ENCODE measurements around the gene CPA2.
"Not testable (repeated sequence)": the region's sequence is repeated elsewhere in the genome, so short reads cannot be mapped to it uniquely, and the experiment has no call there.

CPA2 gene

DNA sequence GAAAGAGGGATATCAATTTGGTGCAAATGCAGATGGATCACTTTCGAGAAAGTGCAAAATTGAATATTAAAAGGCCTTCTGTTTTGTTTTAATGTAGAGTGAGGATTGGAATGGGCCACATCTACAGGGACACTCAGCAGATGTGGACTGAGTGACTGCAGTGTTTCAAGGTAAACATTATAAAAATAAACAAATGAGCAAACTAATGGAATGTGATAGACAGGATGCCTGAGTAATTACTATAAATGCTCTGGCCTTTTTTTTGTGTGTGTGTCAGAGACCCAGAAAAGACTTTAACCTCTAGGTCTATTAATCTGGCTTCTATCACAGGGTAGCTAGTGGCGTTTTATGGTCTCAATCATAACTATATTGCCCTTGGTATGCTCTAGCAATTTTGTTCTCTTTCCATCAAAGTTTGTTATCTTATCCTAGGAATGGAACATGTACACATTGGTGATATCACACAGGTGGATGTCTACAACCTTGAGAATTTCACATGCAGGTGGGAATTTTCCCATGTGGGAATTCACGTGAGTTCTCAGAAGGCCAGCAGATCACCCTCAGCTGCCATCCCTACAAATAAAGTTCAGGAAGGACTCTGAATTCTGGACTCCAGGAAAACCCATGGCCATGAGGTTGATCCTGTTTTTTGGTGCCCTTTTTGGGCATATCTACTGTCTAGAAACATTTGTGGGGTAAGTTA lies at the start of gene CPA2:
CPA2 (plus strand) TSS at position 606 of the 703 bp plus-strand sequence; CDS start at position 625, 19 bp downstream.
- no peak for DNase-seq (ENCODE audit: low spot score)

DNA sequence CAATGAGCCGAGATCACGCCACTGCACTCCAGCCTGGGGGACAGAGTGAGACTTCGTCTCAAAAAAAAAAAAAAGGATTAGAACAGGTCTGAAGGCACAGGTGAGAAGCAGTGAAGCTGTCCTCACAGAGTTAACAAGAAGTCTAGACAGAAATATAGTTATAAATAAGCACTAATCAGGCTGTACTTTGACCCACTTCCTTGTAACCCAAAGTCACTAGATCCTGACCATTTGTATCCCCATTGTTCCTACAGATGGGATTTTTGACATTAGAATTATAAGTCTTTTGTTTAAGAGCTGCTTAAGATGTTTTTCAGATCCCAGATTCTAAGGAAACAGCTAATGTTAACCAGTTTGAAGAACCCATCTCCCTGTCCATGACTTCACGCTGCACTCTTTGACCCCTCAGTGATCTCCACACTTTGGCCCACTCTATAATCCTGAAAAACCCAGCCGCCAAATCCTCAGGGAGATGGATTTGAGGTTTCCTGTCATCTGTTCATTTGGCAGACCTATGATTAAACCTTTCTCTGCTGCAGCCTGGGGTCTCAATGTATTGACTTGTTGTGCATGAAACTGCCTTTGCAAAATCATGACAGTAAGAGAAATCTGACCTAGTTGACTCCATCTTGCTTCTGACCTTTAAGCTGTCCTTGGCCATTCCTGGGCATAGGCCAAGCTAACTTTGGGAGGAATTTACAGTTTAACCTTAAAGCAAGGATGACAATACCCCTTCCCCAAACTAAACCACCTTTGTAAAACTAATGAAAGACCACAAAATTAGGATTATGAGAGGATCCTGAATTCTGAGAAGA lies 47.6 kb upstream of the CPA2 start:
- DNase-seq (ENCODE audit: low spot score), result no peak

DNA sequence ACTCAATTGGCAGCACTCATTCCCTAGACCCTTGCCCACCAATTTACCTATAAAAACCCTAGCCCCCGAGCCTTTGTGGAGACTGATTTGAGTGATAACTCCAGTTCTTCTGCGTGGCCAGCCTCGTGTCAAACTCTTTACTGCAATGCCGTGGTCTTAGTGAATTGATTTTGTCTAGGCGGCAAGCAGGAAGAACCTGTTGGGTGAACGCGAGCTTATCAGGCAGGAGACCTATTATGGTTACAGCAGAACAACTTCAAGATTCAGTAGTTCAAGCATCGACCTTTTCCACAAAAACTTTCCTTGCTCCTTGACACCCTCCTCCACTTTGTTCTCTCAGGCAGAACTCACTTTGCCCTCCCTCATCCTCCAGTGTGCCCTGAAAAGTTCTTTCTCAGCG lies 46.8 kb upstream of the CPA2 start:
- DNase-seq (ENCODE audit: low spot score), result no peak

DNA sequence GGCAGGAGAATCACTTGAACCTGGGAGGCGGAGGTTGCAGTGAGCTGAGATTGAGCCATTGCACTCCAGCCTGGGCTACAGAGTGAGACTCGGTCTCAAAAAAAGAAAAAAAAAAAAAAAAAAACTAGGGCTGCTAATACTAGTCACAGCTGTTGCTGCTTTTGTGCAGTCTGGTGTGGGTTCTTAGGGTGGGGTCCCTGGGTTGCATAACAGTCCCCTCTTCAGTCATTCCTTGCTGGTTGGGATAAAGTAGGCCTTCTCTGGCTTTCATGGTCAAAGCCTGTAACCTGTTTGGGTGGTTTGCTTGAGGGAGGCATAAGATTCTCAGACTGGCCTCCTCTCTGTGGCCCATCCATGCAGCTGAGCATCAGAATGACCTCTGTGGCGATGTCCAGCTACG lies 44.9 kb upstream of the CPA2 start:
- DNase-seq (ENCODE audit: low spot score), result no peak

DNA sequence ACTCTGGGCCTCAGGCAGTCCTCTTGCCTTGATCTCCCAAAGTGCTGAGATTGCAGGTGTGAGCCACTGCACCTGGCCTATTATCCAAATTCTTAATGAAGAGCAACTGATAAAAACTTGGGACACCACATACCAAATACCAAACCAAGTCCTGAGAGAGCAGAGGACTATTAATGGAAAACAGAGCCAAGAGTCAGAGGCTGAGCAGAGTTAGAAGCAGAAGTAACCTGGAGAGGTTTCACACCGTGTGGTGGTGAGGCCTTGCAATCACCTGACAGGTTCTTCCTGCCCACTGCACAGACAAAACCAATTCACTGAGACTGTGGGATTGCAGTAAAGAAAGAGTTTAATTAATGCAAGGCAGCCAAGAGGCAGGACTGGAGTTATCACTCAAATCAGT lies 43.0 kb upstream of the CPA2 start:
- no peak for DNase-seq (ENCODE audit: low spot score)

DNA sequence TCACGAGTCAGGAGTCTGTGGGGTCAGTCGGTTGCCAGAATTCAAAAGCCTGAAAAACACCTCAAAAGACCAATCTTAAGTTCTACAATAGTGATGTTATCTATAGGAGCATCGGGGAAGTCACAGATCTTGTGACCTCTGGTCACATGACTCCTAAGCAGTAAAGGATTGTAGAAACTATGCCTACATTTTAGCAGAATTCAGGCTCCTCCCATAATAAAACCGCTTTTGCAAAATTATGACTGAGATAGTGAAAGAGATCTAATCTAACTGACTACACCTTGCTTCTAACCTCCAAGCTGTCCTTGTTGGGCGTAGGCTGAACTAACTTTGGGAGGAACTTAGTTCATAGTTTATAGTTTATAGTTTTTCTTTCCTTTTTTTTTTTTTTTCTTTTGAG lies 42.5 kb upstream of the CPA2 start:
- no peak for DNase-seq (ENCODE audit: low spot score)

DNA sequence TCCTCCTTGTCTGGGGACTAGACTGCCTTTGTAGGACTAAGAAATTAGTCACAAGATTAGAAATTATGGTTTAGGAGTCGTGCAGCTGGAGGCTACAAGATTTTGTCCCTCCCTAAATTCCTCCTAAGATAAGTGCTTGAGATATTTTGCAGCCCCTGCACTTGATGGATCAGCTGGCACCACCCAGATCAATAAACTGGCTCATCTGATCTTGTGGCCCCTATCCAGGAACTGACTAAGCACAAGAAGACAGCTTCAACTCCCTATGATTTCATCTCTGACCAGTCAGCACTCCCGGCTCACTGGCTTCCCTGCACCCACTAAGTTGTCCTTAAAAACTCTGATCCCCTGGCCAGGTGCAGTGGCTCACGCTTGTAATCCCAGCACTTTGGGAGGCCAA lies 41.7 kb upstream of the CPA2 start:
- not testable (repeated sequence) for DNase-seq (ENCODE audit: low spot score)

DNA sequence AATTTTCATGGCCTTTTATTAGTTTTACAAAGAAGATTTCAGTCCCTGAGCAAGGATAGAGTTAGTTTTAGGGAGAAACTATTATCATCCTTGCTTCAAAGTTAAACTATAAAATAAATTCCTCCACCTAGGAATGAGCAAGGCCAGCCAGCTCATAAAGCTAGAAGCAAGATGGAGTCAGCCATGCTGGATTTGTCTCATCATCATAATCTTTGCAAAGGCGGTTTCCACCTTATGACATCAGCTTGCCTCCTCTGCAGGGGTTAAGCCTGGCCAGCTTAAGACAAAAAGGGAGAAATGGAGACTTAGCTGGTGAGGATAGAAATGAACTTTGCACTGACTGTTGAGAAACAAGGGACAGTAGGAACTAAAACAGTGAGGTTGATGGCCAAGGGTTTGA lies 40.3 kb upstream of the CPA2 start:
- DNase-seq (ENCODE audit: low spot score), result no peak

DNA sequence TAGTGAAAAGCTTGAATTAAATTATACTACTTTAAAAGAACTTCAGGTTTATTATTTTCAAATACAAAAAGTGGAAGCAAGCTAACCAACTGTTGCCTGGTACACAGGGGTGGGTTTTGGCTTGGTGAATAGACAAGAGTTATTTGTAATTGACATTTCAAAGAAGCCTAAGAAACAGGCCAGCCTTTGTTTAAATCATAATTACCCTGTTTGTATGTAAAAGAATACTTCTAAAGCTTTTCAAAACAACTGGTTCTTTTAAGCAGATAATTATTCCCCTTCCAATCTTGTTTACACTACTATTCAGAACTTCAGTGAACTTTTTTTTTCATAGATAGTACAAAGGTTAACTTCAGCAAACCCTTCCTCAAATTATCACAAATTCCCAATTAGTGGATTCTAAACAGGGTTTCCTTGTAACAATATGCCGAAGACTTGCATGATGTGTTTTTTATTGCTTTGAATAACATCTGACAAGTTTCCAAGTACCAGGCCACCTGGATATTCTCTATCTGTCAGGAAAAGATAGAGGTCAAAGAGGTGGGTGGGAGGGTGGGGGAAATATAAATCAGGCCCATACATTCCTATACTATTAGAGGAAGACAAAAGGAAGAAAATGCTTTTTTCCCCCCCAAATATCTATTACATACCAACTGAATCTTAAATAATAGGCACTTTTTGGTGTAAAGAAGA lies 38.6 kb upstream of the CPA2 start:
- no peak for DNase-seq (ENCODE audit: low spot score)

DNA sequence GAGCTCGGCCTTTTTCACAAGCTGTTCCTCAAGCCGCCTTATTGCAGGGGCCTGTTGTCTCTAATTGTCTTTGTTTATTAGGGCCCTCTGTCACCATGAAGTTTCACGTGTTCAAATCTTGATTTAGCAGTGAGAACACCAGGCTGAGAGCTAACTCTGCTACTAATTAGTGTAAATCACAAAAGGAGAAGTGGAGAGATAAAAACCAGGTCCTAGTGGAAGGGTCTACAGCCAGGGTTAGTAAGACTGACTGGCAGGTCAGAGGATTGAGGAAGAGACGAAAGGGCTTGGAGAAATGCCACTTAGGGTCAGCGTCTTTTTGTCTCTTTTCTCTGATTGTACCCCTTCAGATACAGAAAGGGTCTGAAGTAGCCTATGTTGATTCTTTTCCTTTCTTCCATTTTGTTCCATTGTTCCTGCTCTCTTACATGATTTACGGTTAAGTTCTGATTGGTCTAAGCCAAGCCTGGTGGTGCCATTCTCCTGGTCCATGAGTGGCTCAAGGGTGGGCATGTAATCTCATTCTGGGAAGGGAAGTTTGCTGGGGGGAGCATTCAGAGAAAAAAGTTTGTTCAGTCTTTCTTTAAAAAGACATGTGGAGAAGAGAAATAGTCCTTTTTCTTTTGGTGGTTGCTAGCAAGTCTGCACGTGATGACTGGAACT lies 37.7 kb upstream of the CPA2 start:
- no peak for DNase-seq (ENCODE audit: low spot score)

DNA sequence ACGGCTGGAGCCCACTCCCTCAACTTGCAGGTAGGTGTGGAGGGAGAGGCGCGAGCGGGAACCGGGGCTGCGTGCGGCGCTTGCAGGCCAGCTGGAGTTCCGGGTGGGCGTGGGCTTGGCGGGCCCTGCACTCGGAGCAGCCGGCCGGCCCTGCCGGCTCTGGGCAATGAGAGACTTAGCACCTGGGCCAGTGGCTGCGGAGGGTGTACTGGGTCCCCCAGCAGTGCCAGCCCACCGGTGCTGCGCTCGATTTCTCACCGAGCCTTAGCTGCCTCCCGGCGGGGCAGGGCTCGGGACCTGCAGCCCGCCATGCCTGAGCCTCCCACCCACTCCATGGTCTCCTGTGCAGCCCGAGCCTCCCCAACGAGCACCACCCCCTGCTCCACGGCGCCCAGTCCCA lies 36.7 kb upstream of the CPA2 start:
- not testable (repeated sequence) for DNase-seq (ENCODE audit: low spot score)

DNA sequence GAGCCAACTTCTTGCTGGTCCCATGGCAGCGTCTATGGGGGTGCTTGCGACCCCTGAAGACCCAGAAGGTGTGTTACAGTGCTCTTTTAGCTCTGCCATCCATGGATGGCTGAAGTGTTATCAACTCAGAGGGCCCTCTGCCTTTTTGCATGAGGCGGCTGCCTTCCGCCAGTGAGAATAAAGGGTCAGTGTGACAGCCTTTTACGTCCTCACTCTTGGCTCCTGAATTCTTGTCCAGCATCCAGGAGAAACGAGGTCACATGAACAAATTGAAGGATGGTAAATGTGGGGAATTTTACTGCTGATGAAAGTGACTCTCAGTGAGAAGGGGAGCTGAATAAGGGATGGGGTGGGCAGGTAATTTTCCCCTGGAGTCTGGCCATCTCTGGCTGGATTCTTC lies 34.9 kb upstream of the CPA2 start:
- no peak for DNase-seq (ENCODE audit: low spot score)

DNA sequence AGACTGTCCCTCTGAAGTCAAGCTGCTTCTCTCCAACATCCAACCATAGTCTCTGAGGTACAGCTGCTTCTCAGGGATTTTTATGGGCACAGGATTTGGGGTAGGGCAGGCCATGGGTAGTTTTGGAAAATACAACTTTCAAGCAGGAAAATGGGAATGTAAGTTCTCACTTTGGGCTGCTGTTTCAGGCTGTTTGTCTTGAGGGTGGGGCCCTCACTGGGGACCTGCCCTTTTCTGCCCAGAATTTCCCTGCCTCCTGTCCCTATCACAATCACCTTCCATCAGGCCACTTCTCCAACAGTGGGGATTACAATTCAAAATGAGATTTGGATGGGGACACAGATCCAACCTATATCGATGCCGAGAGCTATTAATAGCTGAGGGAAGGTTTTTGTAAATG lies 34.5 kb upstream of the CPA2 start:
- DNase-seq (ENCODE audit: low spot score), result no peak

DNA sequence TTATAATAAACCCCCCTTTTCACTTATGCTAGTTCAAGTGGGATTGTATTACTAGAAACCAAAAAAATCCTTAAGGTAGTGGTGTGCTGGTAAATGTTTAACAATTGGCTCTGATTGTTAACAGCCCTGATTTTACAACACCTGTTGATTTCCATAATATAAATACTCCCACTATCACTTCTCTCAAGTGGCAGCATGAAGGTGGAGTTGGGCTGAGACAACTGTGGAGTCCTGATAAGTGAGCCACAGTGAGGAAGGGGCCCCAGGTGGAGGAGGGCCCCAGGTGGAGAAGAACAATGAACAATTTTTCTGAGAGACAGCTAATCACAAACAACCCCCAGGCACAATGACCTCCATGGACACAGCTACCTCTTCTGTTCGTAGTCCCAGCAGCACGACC lies 32.6 kb upstream of the CPA2 start:
- no peak for DNase-seq (ENCODE audit: low spot score)

DNA sequence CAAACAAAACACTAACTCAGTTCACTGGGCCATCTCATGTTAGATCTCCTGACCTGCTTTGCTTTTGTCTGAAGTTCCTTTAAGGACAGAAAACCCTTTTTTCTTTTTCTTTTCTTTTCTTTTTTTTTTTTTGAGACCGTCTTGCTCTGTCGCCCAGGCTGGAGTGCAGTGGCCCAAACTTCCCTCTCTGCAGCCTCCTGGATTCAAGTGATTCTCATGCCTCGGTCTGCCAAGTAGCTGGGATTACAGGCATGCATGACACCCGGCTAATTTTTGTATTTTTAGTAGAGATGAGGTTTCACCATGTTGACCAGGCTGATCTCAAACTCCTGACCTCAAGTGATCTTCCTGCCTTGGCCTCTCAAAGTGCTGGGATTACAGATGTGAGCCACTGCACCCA lies 30.3 kb upstream of the CPA2 start:
- not testable (repeated sequence) for DNase-seq (ENCODE audit: low spot score)

DNA sequence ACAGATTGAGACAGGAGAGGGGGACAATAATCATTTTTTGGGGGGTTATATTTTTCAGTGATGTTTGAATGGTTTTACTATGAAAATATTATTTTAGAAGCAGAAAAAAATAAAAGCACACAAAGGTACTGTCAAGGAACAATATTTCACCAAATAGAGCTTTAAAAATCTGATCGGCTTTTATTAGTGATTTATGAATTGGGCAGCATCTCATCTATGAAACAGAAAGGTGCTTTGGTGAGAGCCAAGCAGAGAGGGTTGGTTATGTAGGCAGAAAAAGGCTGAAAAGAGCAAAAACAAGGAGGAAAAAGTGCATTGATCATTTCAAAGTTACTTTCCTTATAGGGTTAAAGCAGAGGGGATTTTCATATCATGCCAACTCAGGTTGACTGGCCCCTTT lies 26.4 kb upstream of the CPA2 start:
- DNase-seq (ENCODE audit: low spot score), result no peak

DNA sequence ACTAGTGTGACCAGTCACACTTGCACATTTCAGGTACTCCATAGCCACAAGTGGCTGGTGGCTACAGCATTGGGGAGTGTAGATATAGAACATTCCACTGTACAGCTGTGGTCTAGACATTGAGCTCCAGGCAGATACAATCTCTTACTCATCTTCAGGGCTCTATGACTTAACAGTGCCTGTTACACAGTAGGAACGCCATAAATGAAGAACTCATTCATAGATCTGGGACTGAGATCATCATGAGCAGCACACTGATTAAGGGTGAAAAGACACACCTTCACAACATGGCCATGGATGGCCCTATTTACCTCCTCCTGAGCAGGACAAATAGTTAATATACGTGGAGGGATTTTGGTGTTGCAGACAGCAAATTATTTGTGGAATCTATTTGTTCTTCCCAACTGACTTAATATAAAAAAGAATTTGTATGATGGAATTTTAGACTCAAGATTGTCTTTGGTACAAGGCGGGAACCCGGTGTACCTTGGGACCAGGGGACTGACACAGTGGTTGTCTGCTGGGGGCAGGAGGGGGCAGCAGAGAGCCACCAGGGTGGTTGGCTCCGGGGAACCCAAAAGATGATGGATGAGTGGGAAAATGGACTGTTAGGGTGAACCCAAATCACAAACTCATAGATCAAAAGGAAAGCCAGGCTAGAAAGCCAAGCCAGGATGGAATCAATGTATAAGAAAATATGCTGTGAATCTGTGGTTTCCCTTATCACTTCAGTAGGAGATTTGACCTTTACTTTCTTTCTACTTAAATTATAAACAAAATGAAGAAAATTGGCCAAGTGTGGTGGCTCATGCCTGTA lies 24.3 kb upstream of the CPA2 start:
- peak; percentile 12 for DNase-seq (ENCODE audit: low spot score)

DNA sequence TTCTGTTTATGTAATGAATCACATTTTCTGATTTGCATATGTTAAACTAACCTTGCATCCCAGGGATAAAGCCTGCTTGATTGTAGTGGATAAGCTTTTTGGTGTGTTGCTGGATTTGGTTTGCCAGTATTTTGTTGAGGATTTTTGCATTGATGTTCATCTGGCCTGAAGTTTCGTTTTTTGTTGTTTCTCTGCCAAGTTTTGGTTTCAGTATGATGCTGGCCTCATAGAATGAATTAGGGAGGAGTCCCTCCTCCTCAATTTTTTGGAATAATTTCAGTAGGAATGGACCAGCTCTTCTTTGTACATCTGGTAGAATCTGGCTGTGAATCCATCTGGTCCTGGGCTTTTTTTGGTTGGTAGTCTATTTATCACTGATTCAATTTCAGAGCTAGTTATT lies 23.2 kb upstream of the CPA2 start:
- not testable (repeated sequence) for DNase-seq (ENCODE audit: low spot score)

DNA sequence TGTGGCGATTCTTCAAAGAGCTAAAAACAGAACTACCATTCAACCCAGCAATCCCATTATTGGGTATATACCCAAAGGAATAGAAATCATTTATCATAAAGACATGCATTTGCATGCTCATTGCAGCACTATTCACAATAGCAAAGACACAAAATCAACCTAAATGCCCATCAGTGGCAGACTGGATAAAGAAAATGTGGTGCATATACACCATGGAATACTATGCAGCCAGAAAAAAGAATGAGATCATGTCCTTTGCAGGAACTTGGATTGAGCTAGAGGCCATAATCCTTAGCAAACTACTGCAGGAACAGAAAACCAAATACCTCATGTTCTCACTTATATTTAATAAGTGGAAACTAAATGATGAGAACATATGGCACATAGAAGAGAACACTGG lies 20.2 kb upstream of the CPA2 start:
- not testable (repeated sequence) for DNase-seq (ENCODE audit: low spot score)

DNA sequence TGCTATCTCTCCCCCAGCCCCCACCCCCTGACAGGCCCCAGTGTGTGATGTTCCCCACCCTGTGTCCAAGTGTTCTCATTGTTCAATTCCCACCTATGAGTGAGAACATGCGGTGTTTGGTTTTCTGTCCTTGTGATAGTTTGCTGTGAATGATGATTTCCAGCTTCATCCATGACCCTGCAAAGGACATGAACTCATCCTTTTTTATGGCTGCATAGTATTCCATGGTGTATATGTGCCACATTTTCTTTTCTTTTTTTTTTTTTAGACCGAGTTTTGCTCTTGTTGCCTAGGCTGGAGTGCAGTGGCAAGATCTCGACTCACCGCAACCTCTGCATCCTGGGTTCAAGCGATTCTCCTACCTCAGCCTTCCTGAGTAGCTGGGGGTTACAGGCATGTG lies 17.8 kb upstream of the CPA2 start:
- DNase-seq (ENCODE audit: low spot score), result not testable (repeated sequence)

DNA sequence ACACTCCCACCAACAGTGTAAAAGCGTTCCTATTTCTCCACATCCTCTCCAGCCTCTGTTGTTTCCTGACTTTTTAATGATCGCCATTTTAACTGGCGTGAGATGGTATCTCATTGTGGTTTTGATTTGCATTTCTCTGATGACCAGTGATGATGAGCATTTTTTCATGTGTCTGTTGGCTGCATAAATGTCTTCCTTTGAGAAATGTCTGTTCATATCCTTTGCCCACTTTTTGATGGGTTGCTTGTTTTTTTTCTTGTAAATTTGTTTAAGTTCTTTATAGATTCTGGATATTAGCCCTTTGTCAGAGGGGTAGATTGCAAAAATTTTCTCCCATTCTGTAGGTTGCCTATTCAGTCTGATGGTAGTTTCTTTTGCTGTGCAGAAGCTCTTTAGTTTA lies 17.0 kb upstream of the CPA2 start:
- DNase-seq (ENCODE audit: low spot score), result not testable (repeated sequence)

DNA sequence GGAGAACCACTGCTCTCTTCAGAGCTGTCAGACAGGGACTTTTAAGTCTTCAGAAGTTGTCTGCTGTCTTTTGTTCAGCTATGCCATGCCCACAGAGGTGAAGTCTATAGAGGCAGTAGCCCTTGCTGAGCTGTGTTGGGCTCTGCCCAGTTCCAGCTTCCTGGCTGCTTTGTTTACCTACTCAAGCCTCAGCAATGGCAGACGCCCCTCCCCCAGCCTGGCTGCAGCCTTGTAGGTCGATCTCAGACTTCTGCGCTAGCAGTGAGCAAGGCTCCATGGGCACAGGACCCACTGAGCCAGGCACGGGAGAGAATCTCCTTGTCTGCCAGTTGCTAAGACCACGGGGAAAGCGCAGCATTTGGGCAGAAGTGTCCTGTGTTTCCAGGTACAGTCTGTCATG lies 12.1 kb upstream of the CPA2 start:
- no peak for DNase-seq (ENCODE audit: low spot score)

Measured in kidney capillary endothelial cell (primary cell).